NT2/D1 (cell line): ENCODE measurements around the gene XPR1.
A peak's percentile ranks its signal among the peaks of the same experiment; 100 is the strongest.

ENCODE experiments used
- DNase-seq: peaks from one replicate; pipeline ENCODE4 v3.0.0-alpha.2; 2011; ENCODE audit warnings: low read depth, low spot score
- H3K27me3 ChIP-seq: 2 replicates; pipeline ENCODE4 v1.6.0; 2011; ENCODE audit warnings: mild to moderate bottlenecking; ENCODE audit not compliant: insufficient read length, insufficient read depth
- H3K36me3 ChIP-seq: 2 replicates; pipeline ENCODE4 v1.6.1; 2011; ENCODE audit warnings: mild to moderate bottlenecking, low read length, mixed read lengths; ENCODE audit not compliant: insufficient read depth, insufficient read length
- H3K4me1 ChIP-seq: 2 replicates; pipeline ENCODE4 v1.5.1; 2011; ENCODE audit not compliant: insufficient read depth, insufficient read length
- H3K4me3 ChIP-seq: 2 replicates; pipeline ENCODE4 v1.5.1; 2011; ENCODE audit warnings: low read depth; ENCODE audit not compliant: insufficient read length
- H3K9ac ChIP-seq: 2 replicates; pipeline ENCODE4 v1.6.0; 2011; ENCODE audit warnings: low read depth; ENCODE audit not compliant: insufficient read length
- H3K9me3 ChIP-seq: 2 replicates; pipeline ENCODE4 v1.5.1; 2011; ENCODE audit warnings: mild to moderate bottlenecking, low read length; ENCODE audit not compliant: insufficient read depth
- SUZ12 ChIP-seq: IDR thresholded peaks from 2 replicates; pipeline ENCODE4 v1.6.1; 2011; ENCODE audit not compliant: insufficient read length, insufficient read depth; ENCODE audit errors: extremely low read depth
- YY1 ChIP-seq: IDR thresholded peaks from 2 replicates; pipeline ENCODE4 v1.6.1; 2011; ENCODE audit not compliant: insufficient read length, insufficient read depth
- ZNF274 ChIP-seq: IDR thresholded peaks from 2 replicates; pipeline ENCODE4 v1.6.1; 2011; ENCODE audit warnings: mild to moderate bottlenecking, low read depth, low read length

XPR1 gene

GRCh38 chr1:180836449-180836848, 204.6 kb downstream of the XPR1 start:
- no peak for DNase-seq
- no peak for TF ChIP-seq SUZ12
- TF ChIP-seq ZNF274 = no peak
- Histone ChIP-seq H3K27me3 (no peaks in the 10 kb centered on the region), H3K4me1 (peaks cover 3% of the 10 kb centered on the region), H3K9ac (no peak overlapping the region), H3K36me3 (no peaks in the 10 kb centered on the region), H3K9me3 (peaks cover 14% of the 10 kb centered on the region), H3K4me3 (no peak overlapping the region)

- DNase-seq = peak; percentile 32
- Histone ChIP-seq H3K27me3 (no peaks in the 10 kb centered on the region), H3K9me3 (peaks cover 14% of the 10 kb centered on the region), H3K9ac (no peak overlapping the region), H3K4me3 (no peak overlapping the region), H3K4me1 (peaks cover 3% of the 10 kb centered on the region), H3K36me3 (no peaks in the 10 kb centered on the region)
- TF ChIP-seq SUZ12 (no peak), YY1 (no peak), ZNF274 (no peak)
These were observed 205.2 kb downstream of the XPR1 start for GRCh38 chr1:180837020-180837419.

GRCh38 chr1:180838535-180838934, 206.7 kb downstream of the XPR1 start:
- no peak overlapping the region for H3K9ac ChIP-seq
- H3K4me3 ChIP-seq = no peak overlapping the region
- DNase-seq = no peak
- no peaks in the 10 kb centered on the region for H3K27me3 ChIP-seq
- H3K9me3 ChIP-seq = peaks cover 6% of the 10 kb centered on the region; the same call in 1 of the 2 replicates
- H3K4me1 ChIP-seq = peaks cover 3% of the 10 kb centered on the region
- TF ChIP-seq YY1 (no peak), ZNF274 (no peak), SUZ12 (no peak)
- no peaks in the 10 kb centered on the region for H3K36me3 ChIP-seq

DNA sequence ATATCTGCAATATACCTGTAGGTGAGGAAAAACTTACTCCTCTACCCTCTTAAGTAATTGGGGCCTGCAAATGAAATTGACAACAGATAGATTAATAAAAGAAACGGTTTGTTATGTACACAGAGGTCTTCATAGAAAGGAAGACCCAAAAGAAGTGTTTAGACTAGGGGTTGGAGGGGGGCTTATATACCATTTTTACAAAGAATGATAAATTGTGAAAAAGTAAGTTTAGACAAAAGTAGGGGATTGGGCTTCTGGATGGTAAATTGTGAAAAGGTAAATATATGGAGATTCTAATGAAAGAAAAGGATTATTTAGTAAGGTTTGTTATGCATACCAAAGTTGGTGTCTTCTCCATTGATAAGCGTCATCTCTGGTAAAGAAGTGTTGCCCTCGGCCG, 207.7 kb downstream of the XPR1 start:
- peaks cover 6% of the 10 kb centered on the region; the same call in 1 of the 2 replicates for H3K9me3 ChIP-seq
- TF ChIP-seq SUZ12 (no peak), YY1 (no peak), ZNF274 (no peak)
- H3K36me3 ChIP-seq = no peaks in the 10 kb centered on the region
- H3K27me3 ChIP-seq = no peaks in the 10 kb centered on the region
- H3K4me1 ChIP-seq = peaks cover 3% of the 10 kb centered on the region
- H3K9ac ChIP-seq = no peak overlapping the region
- no peak overlapping the region for H3K4me3 ChIP-seq
- DNase-seq = no peak

- H3K9me3 ChIP-seq = peaks cover 6% of the 10 kb centered on the region; the same call in 1 of the 2 replicates
- no peak overlapping the region for H3K9ac ChIP-seq
- H3K27me3 ChIP-seq = no peaks in the 10 kb centered on the region
- no peak for DNase-seq
- TF ChIP-seq ZNF274 (no peak), YY1 (no peak), SUZ12 (no peak)
- H3K4me1 ChIP-seq = peaks cover 2% of the 10 kb centered on the region
- H3K36me3 ChIP-seq = no peaks in the 10 kb centered on the region
- H3K4me3 ChIP-seq = no peak overlapping the region
These were observed 209.6 kb downstream of the XPR1 start for GRCh38 chr1:180841415-180841814.

DNA sequence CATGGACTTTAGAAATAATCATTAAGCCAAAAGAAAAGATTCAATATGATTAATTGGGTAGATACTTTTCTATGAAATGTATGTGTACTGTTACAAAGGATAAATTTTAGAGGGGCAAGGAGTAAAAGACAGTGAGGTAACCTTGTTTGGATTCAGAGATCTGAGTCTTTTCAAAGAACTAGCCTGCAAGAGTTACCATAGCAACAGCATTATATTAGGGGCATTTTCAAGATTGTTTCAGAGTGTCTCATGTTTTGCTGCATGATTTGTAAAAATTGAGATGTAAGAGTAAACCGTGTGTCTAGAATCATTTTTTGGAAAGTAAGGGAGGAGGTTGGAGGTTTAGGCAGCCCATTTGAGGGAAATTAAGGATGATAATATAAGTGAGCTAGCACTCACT, 210.2 kb downstream of the XPR1 start:
- no peak overlapping the region for H3K4me3 ChIP-seq
- H3K9ac ChIP-seq = no peak overlapping the region
- no peaks in the 10 kb centered on the region for H3K4me1 ChIP-seq
- no peaks in the 10 kb centered on the region for H3K27me3 ChIP-seq
- TF ChIP-seq ZNF274 = no peak
- no peak for TF ChIP-seq YY1
- TF ChIP-seq SUZ12 = no peak
- H3K36me3 ChIP-seq = no peaks in the 10 kb centered on the region
- peaks cover 6% of the 10 kb centered on the region; the same call in 1 of the 2 replicates for H3K9me3 ChIP-seq
- no peak for DNase-seq

GRCh38 chr1:180842491-180843275, 210.9 kb downstream of the XPR1 start:
- Histone ChIP-seq H3K9ac (no peak overlapping the region), H3K9me3 (peaks cover 6% of the 10 kb centered on the region; the same call in 1 of the 2 replicates), H3K4me1 (no peaks in the 10 kb centered on the region), H3K4me3 (no peak overlapping the region), H3K27me3 (no peaks in the 10 kb centered on the region), H3K36me3 (no peaks in the 10 kb centered on the region)
- no peak for TF ChIP-seq SUZ12
- no peak for TF ChIP-seq ZNF274
- TF ChIP-seq YY1 = no peak
- no peak for DNase-seq
